ENCODE measurements around the gene TOM1L2.

TOM1L2 gene

GRCh38 chr17:17834974-17835373 is 137.2 kb downstream of the TOM1L2 start:
- no peaks in the 10 kb centered on the region for H3K27me3 ChIP-seq (ENCODE audit: insufficient read depth, poor library complexity, severe bottlenecking)
- no peak for DNase-seq (ENCODE audit: low read depth in 1 of 2, low spot score in 1 of 2)
- no peak overlapping the region for H3K4me3 ChIP-seq (replicated peaks; ENCODE audit: insufficient read depth, low read length)
- TF ChIP-seq, protein P1, sequence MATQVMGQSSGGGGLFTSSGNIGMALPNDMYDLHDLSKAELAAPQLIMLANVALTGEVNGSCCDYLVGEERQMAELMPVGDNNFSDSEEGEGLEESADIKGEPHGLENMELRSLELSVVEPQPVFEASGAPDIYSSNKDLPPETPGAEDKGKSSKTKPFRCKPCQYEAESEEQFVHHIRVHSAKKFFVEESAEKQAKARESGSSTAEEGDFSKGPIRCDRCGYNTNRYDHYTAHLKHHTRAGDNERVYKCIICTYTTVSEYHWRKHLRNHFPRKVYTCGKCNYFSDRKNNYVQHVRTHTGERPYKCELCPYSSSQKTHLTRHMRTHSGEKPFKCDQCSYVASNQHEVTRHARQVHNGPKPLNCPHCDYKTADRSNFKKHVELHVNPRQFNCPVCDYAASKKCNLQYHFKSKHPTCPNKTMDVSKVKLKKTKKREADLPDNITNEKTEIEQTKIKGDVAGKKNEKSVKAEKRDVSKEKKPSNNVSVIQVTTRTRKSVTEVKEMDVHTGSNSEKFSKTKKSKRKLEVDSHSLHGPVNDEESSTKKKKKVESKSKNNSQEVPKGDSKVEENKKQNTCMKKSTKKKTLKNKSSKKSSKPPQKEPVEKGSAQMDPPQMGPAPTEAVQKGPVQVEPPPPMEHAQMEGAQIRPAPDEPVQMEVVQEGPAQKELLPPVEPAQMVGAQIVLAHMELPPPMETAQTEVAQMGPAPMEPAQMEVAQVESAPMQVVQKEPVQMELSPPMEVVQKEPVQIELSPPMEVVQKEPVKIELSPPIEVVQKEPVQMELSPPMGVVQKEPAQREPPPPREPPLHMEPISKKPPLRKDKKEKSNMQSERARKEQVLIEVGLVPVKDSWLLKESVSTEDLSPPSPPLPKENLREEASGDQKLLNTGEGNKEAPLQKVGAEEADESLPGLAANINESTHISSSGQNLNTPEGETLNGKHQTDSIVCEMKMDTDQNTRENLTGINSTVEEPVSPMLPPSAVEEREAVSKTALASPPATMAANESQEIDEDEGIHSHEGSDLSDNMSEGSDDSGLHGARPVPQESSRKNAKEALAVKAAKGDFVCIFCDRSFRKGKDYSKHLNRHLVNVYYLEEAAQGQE (IDR thresholded peaks at IDR 0.05; ENCODE audit: insufficient replicate concordance, low read depth), result no peak
- no peak overlapping the region for H3K27ac ChIP-seq (replicated peaks)

DNA sequence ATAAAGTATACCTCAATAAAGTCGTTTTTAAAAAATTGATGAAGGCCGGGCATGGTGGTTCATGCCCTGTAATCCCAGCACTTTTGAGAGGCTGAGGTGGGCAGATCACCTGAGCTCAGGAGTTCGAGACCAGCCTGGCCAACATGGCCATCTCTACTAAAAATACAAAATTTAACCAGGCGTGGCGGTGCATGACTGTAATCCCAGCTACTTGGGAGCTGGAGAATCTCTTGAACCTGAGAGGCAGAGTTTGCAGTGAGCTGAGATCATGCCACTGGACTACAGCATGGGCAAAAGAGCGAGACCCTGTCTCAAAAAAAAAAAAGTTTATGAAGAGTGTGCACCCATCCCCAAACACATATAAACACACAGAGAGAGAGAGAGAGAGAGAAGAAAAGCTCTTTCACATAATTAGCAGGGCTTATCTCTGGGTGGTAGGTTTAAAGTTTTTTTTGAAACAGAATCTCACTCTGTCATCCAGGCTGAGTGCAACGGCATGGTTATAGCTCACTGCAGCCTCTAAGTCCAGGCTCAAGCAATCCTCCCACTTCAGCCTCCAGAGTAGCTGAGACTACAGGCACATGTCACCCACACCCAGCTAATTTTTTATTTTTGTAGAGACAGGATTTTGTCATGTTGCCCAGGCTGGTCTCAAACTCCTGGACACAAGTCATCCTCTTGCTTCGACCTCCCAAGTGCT is 138.4 kb downstream of the TOM1L2 start:
- Histone ChIP-seq H3K27ac (replicated peaks) (0 out of 2 replicates have a peak overlapping the region, but pooled peaks have one; percentile 7), H3K4me3 (replicated peaks; ENCODE audit: insufficient read depth, low read length) (no peak overlapping the region), H3K27me3 (ENCODE audit: insufficient read depth, poor library complexity, severe bottlenecking) (no peaks in the 10 kb centered on the region)
- TF ChIP-seq POLR2AphosphoS5 (IDR thresholded peaks at IDR 0.05; ENCODE audit: low read depth) (no peak), SPI1 (IDR thresholded peaks at IDR 0.05; ENCODE audit: borderline replicate concordance, low read depth) (no peak), GABPA (IDR thresholded peaks at IDR 0.05; ENCODE audit: low read depth) (no peak)
- TF ChIP-seq, protein P1 (IDR thresholded peaks at IDR 0.05; ENCODE audit: insufficient replicate concordance, low read depth), result no peak
- TF ChIP-seq, protein P2, sequence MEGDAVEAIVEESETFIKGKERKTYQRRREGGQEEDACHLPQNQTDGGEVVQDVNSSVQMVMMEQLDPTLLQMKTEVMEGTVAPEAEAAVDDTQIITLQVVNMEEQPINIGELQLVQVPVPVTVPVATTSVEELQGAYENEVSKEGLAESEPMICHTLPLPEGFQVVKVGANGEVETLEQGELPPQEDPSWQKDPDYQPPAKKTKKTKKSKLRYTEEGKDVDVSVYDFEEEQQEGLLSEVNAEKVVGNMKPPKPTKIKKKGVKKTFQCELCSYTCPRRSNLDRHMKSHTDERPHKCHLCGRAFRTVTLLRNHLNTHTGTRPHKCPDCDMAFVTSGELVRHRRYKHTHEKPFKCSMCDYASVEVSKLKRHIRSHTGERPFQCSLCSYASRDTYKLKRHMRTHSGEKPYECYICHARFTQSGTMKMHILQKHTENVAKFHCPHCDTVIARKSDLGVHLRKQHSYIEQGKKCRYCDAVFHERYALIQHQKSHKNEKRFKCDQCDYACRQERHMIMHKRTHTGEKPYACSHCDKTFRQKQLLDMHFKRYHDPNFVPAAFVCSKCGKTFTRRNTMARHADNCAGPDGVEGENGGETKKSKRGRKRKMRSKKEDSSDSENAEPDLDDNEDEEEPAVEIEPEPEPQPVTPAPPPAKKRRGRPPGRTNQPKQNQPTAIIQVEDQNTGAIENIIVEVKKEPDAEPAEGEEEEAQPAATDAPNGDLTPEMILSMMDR (IDR thresholded peaks at IDR 0.05; ENCODE audit: insufficient read depth, low read length), result no peak
- DNase-seq (ENCODE audit: low read depth in 1 of 2, low spot score in 1 of 2), result no peak

GRCh38 chr17:17832032-17832363 is 140.2 kb downstream of the TOM1L2 start:
- Histone ChIP-seq H3K4me3 (replicated peaks; ENCODE audit: insufficient read depth, low read length) (no peak overlapping the region), H3K27me3 (ENCODE audit: insufficient read depth, poor library complexity, severe bottlenecking) (no peaks in the 10 kb centered on the region), H3K27ac (replicated peaks) (no peak overlapping the region)
- TF ChIP-seq, protein P2 (IDR thresholded peaks at IDR 0.05; ENCODE audit: insufficient read depth, low read length), result no peak
- no peak for TF ChIP-seq SPI1 (IDR thresholded peaks at IDR 0.05; ENCODE audit: borderline replicate concordance, low read depth)
- no peak for TF ChIP-seq GABPA (IDR thresholded peaks at IDR 0.05; ENCODE audit: low read depth)
- TF ChIP-seq, protein P1 (IDR thresholded peaks at IDR 0.05; ENCODE audit: insufficient replicate concordance, low read depth), result no peak
- no peak for TF ChIP-seq POLR2AphosphoS5 (IDR thresholded peaks at IDR 0.05; ENCODE audit: low read depth)
- no peak for DNase-seq (ENCODE audit: low read depth in 1 of 2, low spot score in 1 of 2)
